ENCODE data around the gene KRTAP4-12.
"Not testable (repeated sequence)": the region's sequence is repeated elsewhere in the genome, so short reads cannot be mapped to it uniquely, and the experiment has no call there.

Gene KRTAP4-12

DNA sequence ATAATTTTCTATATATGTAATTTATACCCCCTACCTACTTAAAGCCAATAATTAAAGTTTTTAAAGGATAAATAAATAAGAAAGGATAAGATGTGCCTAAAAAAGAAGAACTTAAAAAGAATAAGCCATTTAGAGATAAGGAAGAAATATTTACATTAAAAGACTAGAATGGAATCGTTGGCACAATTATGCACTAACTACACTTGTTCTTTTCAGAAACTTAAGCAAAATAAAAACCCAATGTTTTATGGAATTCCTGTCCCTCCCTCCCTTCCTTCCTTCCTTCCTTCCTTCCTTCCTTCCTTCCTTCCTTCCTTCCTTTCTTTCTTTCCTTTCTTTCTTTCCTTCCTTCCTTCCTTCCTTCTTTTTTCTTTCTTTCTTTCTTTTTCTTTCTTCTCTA, 20.9 kb upstream of the KRTAP4-12 start:
- Mint-ChIP-seq H3K27me3 (ENCODE audit: low read depth) (peaks cover 4% of the 10 kb centered on the region), H3K4me3 (no peak overlapping the region), H3K27ac (no peak overlapping the region), H3K36me3 (ENCODE audit: low read depth) (no peaks in the 10 kb centered on the region), H3K4me1 (ENCODE audit: low read depth) (no peaks in the 10 kb centered on the region), H3K9me3 (peaks cover 26% of the 10 kb centered on the region)
- no peak for DNase-seq (ENCODE audit: low spot score)

- H3K9me3 Mint-ChIP-seq = peaks cover 35% of the 10 kb centered on the region
- no peak for DNase-seq (ENCODE audit: low spot score)
- no peak overlapping the region for H3K4me3 Mint-ChIP-seq
- H3K27ac Mint-ChIP-seq = no peak overlapping the region
- peaks cover 2% of the 10 kb centered on the region for H3K27me3 Mint-ChIP-seq (ENCODE audit: low read depth)
- no peaks in the 10 kb centered on the region for H3K4me1 Mint-ChIP-seq (ENCODE audit: low read depth)
- H3K36me3 Mint-ChIP-seq (ENCODE audit: low read depth) = no peaks in the 10 kb centered on the region
Observed at GRCh38 chr17:41141361-41141760, 17.4 kb upstream of the KRTAP4-12 start.

GRCh38 chr17:41140360-41141131, 16.6 kb upstream of the KRTAP4-12 start, which contains the start of gene KRTAP4-6:
Gene KRTAP4-6 (minus strand): TSS chr17:41140544. CDS start chr17:41140487, 57 bp downstream.
- no peaks in the 10 kb centered on the region for H3K36me3 Mint-ChIP-seq (ENCODE audit: low read depth)
- peaks cover 2% of the 10 kb centered on the region for H3K27me3 Mint-ChIP-seq (ENCODE audit: low read depth)
- no peak for DNase-seq (ENCODE audit: low spot score)
- H3K4me1 Mint-ChIP-seq (ENCODE audit: low read depth) = no peaks in the 10 kb centered on the region
- H3K4me3 Mint-ChIP-seq = no peak within 1 kb of the TSS
- peaks cover 35% of the 10 kb centered on the region for H3K9me3 Mint-ChIP-seq
- no peak within 1 kb of the TSS for H3K27ac Mint-ChIP-seq

DNA sequence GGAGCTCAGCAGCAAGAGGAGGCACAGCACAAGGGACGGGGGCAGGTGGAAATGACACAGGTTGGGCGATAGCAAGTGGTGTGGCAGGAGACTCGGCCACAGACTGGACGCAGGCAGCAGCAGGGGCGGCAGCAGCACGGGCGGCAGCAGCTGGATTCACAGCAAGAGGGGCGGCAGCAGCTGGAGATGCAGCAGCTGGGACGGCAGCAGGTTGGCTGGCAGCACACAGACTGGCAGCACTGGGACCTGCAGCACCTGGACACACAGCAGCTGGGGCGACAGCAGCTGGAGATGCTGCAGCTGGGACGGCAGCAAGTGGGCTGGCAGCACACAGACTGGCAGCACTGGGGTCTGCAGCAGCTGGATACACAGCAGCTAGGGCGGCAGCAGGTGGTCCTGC, 15.9 kb upstream of the KRTAP4-12 start:
- not testable (repeated sequence) for H3K27me3 Mint-ChIP-seq (ENCODE audit: low read depth); H3K27ac Mint-ChIP-seq; H3K4me1 Mint-ChIP-seq (ENCODE audit: low read depth); H3K4me3 Mint-ChIP-seq; H3K36me3 Mint-ChIP-seq (ENCODE audit: low read depth); DNase-seq (ENCODE audit: low spot score)
- peaks cover 35% of the 10 kb centered on the region for H3K9me3 Mint-ChIP-seq

DNA sequence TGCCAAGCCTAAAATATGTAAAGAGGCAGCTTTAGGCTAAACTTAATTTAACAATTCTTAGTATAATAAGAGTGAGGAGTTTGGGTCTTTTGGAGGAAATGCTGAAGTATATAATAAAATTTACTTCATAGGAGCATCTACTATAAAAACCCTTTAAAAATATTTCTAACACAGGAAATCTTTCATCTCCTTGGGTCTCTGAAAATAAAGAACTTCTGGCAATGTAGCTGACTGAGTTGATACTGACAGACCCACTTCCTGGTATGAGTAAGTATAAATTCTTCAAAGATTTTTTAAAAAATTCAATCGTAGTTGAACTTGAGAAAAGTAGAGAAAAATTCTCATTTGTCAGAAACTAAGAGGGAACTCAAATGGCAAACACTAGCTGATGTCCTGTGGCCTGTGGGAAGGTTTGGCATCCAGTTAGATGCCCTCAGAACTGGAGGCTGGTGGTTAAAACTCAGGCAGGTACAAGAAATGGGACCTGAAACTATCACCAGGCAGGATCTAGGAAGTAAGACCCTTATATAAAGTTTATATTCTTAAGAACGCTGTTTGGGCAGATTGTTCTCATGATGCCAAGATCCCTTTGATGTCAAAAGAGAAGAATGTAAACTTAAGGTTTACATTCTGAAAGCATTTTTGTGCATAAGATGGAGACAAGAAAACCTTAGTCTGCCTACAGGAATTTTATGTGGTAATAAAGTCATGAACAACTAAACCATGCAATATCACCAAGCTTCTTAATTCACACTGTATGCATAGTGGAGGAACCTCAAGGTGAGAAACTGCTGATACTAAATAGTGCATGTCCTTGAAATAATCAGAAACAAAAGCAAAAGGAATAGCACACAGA, 10.1 kb upstream of the KRTAP4-12 start:
- DNase-seq (ENCODE audit: low spot score) = no peak
- no peaks in the 10 kb centered on the region for H3K27me3 Mint-ChIP-seq (ENCODE audit: low read depth)
- H3K4me3 Mint-ChIP-seq = no peak overlapping the region
- H3K9me3 Mint-ChIP-seq = peaks cover 5% of the 10 kb centered on the region
- H3K4me1 Mint-ChIP-seq (ENCODE audit: low read depth) = no peaks in the 10 kb centered on the region
- no peaks in the 10 kb centered on the region for H3K36me3 Mint-ChIP-seq (ENCODE audit: low read depth)
- H3K27ac Mint-ChIP-seq = no peak overlapping the region

- H3K27me3 Mint-ChIP-seq (ENCODE audit: low read depth) = no peaks in the 10 kb centered on the region
- no peaks in the 10 kb centered on the region for H3K9me3 Mint-ChIP-seq
- no peak overlapping the region for H3K27ac Mint-ChIP-seq
- no peaks in the 10 kb centered on the region for H3K36me3 Mint-ChIP-seq (ENCODE audit: low read depth)
- H3K4me3 Mint-ChIP-seq = no peak overlapping the region
- H3K4me1 Mint-ChIP-seq (ENCODE audit: low read depth) = no peaks in the 10 kb centered on the region
- no peak for DNase-seq (ENCODE audit: low spot score)
Observed at GRCh38 chr17:41131979-41132378, 8.0 kb upstream of the KRTAP4-12 start.

DNA sequence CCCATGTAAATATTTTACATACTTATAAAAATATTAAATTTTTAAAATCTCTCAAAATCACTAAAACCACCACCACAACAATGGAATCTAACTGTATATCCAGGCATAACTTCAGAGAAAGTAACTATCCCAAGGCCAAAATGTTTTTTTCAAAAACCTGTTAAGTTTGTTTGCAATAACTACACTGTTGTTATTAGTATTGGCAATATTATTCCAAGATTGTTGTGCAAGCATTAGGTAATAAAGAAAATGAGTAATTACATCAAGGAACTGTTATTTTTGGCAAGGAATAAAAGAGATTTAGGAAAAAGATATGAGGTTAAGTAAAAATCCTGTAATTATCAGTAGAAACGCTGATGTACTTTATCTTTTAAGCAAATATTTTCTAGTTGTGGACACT, 3.4 kb upstream of the KRTAP4-12 start:
- DNase-seq (ENCODE audit: low spot score) = no peak
- H3K4me3 Mint-ChIP-seq = no peak overlapping the region
- H3K27ac Mint-ChIP-seq = no peak overlapping the region
- peaks cover 6% of the 10 kb centered on the region for H3K27me3 Mint-ChIP-seq (ENCODE audit: low read depth)
- no peaks in the 10 kb centered on the region for H3K4me1 Mint-ChIP-seq (ENCODE audit: low read depth)
- H3K9me3 Mint-ChIP-seq = peaks cover 4% of the 10 kb centered on the region
- H3K36me3 Mint-ChIP-seq (ENCODE audit: low read depth) = no peaks in the 10 kb centered on the region

- Mint-ChIP-seq H3K4me1 (ENCODE audit: low read depth) (no peaks in the 10 kb centered on the region), H3K27ac (no peak overlapping the region), H3K9me3 (peaks cover 4% of the 10 kb centered on the region), H3K27me3 (ENCODE audit: low read depth) (peaks cover 6% of the 10 kb centered on the region), H3K36me3 (ENCODE audit: low read depth) (no peaks in the 10 kb centered on the region), H3K4me3 (no peak overlapping the region)
- no peak for DNase-seq (ENCODE audit: low spot score)
Observed at GRCh38 chr17:41126412-41126811, 2.4 kb upstream of the KRTAP4-12 start.

GRCh38 chr17:41125064-41125463, 1.1 kb upstream of the KRTAP4-12 start:
- Mint-ChIP-seq H3K36me3 (ENCODE audit: low read depth) (no peaks in the 10 kb centered on the region), H3K27me3 (ENCODE audit: low read depth) (peaks cover 6% of the 10 kb centered on the region), H3K4me1 (ENCODE audit: low read depth) (peaks cover 4% of the 10 kb centered on the region), H3K4me3 (no peak overlapping the region), H3K27ac (no peak overlapping the region), H3K9me3 (peaks cover 8% of the 10 kb centered on the region)
- DNase-seq (ENCODE audit: low spot score) = no peak

GRCh38 chr17:41123292-41123990, 541 bp downstream of the KRTAP4-12 start:
- not testable (repeated sequence) for H3K9me3 Mint-ChIP-seq; H3K36me3 Mint-ChIP-seq (ENCODE audit: low read depth); H3K27me3 Mint-ChIP-seq (ENCODE audit: low read depth); H3K27ac Mint-ChIP-seq; H3K4me3 Mint-ChIP-seq; DNase-seq (ENCODE audit: low spot score); H3K4me1 Mint-ChIP-seq (ENCODE audit: low read depth)

GRCh38 chr17:41121742-41122141, 2.2 kb downstream of the KRTAP4-12 start:
- DNase-seq (ENCODE audit: low spot score) = no peak
- Mint-ChIP-seq H3K27ac (no peak overlapping the region), H3K27me3 (ENCODE audit: low read depth) (peaks cover 8% of the 10 kb centered on the region), H3K9me3 (peaks cover 8% of the 10 kb centered on the region), H3K4me1 (ENCODE audit: low read depth) (peaks cover 7% of the 10 kb centered on the region), H3K4me3 (no peak overlapping the region), H3K36me3 (ENCODE audit: low read depth) (no peaks in the 10 kb centered on the region)

DNA sequence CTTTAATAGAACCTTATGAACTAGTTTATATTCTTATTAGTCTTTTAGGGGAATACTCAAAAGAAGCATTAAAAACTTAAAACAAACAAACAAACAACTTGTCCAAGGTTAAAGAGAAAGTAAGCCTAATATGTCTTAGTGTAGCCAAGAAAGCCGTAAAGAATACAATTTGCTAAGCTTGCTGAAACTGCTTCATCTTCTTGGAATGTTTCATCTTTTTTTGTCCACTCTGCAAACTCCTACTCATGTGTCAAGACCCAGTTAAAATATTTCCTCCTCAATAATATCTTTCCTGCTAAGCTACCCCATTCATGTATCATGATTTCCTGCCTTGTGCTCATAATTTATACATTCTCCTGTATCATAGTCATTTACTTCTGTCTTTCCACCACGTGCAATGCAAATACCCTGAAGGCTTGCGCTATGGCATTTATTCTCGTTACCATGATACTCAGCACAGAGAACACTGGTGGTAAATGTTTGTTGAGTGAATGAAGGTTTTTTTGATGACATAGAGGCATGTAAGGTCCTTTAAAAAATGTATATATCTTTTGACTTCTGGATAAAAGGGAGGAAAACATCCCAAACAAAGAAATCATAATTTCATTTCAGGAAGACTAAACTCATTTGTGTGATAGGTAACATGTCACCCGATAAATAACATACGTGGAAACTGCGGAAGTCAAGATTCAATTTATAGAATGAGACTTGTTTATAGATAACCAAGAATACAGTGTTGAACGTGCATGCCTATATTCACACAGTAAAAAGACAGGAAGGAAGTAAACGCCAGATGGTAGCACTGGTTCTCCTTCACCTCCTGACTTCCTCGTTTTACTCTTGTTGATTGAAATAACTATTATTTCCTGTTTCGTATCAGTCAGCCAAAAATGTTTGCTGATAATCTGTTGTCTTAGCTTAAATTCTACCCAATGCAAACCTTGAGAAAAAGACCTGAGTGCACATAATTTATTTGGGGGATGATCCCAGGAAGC, 4.0 kb downstream of the KRTAP4-12 start:
- not testable (repeated sequence) for H3K4me1 Mint-ChIP-seq (ENCODE audit: low read depth); H3K36me3 Mint-ChIP-seq (ENCODE audit: low read depth); H3K27ac Mint-ChIP-seq; H3K4me3 Mint-ChIP-seq; H3K9me3 Mint-ChIP-seq; DNase-seq (ENCODE audit: low spot score)
- H3K27me3 Mint-ChIP-seq (ENCODE audit: low read depth) = peaks cover 14% of the 10 kb centered on the region

- no peak for DNase-seq (ENCODE audit: low spot score)
- H3K4me1 Mint-ChIP-seq (ENCODE audit: low read depth) = peaks cover 7% of the 10 kb centered on the region
- peaks cover 4% of the 10 kb centered on the region for H3K9me3 Mint-ChIP-seq
- no peak overlapping the region for H3K27ac Mint-ChIP-seq
- no peak overlapping the region for H3K4me3 Mint-ChIP-seq
- peaks cover 10% of the 10 kb centered on the region for H3K27me3 Mint-ChIP-seq (ENCODE audit: low read depth)
- no peaks in the 10 kb centered on the region for H3K36me3 Mint-ChIP-seq (ENCODE audit: low read depth)
Observed at GRCh38 chr17:41118721-41119120, 5.3 kb downstream of the KRTAP4-12 start.

All from T-helper 2 cell treated with Interferon-gamma antibody and Interleukin-4, amounts not matched to agents 5 μg/mL and 100 μg/mL, for 36 hours (primary cell).